Measurements from ENCODE around the gene BCL2A1.
A peak's percentile ranks its signal among the peaks of the same experiment; 100 is the strongest.
"Not testable (repeated sequence)": the region's sequence is repeated elsewhere in the genome, so short reads cannot be mapped to it uniquely, and the experiment has no call there.

BCL2A1 gene

DNA sequence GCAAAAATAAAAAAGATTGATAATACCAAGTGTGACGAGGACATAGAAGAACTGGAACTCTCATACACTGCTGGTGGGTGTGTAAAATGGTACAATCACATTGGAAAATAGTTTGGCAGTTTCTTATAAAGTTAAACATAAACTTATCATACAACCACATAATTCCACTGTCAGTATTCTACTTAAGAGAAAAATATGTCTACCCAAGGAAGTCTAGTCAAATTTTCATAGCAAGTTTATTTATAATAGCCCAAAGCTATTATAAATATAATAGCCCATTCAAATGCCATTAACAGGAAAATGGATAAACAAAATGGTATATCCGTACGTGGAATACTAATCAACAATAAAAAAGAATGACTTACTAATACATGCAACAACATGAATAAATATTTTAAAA, 40.6 kb upstream of the BCL2A1 start:
- TF ChIP-seq, protein P1, sequence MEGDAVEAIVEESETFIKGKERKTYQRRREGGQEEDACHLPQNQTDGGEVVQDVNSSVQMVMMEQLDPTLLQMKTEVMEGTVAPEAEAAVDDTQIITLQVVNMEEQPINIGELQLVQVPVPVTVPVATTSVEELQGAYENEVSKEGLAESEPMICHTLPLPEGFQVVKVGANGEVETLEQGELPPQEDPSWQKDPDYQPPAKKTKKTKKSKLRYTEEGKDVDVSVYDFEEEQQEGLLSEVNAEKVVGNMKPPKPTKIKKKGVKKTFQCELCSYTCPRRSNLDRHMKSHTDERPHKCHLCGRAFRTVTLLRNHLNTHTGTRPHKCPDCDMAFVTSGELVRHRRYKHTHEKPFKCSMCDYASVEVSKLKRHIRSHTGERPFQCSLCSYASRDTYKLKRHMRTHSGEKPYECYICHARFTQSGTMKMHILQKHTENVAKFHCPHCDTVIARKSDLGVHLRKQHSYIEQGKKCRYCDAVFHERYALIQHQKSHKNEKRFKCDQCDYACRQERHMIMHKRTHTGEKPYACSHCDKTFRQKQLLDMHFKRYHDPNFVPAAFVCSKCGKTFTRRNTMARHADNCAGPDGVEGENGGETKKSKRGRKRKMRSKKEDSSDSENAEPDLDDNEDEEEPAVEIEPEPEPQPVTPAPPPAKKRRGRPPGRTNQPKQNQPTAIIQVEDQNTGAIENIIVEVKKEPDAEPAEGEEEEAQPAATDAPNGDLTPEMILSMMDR (IDR thresholded peaks at IDR 0.05; ENCODE audit: insufficient read depth, low read depth, low read length, missing control alignments), result no peak
- DNase-seq (ENCODE audit: low read depth), result no peak
- H3K4me3 ChIP-seq (ENCODE audit: low read length), result no peak overlapping the region

DNA sequence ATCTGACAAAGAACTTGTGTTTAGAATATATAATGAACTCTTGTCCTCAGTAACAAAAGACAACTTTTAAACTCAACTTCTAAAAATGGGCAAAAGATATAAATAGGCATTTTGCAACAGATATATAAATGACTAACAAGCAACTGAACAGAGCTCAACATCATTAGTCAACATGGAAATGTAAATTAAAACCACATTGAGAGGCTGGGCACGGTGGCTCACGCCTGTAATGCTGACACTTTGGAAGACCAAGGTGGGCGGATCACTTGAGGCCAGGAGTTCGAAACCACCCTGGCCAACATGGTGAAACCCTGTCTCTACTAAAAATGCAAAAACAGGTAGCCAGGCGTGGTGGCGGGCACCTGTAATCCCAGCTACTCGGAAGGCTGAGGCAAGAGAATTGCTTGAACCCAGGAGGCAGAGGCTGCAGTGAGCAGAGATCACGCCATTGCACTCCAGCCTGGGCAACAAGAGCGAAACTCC, 40.1 kb upstream of the BCL2A1 start:
- peak; percentile 85 for DNase-seq (ENCODE audit: low read depth)
- H3K4me3 ChIP-seq (ENCODE audit: low read length), result not testable (repeated sequence)

DNA sequence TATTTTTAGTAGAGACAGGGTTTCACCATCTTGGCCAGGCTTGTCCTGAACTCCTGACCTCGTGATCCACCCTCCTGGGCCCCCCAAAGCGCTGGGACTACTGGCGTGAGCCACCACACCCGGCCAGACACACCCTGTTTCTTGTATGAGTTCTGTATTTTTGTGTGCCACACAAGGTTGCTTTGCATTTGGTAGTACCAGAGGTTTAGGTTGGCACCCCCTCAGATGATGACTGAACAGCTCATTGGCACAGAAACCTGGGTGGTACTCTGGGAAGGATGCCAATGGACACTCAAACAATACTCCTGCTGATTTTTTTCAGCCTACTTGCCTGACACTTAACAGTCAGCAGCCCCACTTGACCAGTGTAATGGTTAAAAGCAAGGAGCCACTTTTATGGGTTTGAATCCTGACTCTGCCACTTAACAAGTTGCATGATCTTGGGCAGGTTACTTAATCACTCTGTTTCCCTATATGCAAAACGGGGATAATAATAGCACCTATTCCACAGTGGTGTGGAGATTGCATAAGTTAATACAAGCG, 39.2 kb upstream of the BCL2A1 start:
- H3K4me3 ChIP-seq (ENCODE audit: low read length), result no peak overlapping the region
- DNase-seq (ENCODE audit: low read depth), result peak; percentile 48
- TF ChIP-seq, protein P1 (IDR thresholded peaks at IDR 0.05; ENCODE audit: insufficient read depth, low read depth, low read length, missing control alignments), result no peak

DNA sequence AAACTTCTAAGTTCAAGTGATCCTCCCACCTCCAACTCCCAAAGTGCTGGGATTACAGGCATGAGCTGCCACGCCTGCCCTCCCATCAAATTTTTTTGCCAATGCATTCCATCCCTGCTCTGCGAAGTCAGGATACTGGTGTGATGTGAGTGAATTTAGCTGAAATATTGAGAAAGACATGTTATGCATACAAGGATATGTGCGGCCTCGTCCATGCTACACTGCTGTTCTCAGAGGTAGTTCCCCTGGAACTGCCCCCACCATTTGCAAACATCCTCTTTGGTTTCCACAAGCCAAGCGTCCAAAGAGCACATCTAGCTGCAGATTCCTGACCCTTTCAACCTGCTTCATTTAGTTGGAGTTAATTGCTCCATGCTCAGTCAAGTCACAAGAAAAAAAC, 36.5 kb upstream of the BCL2A1 start:
- TF ChIP-seq, protein P1 (IDR thresholded peaks at IDR 0.05; ENCODE audit: insufficient read depth, low read depth, low read length, missing control alignments), result no peak
- H3K4me3 ChIP-seq (ENCODE audit: low read length), result no peak overlapping the region
- no peak for DNase-seq (ENCODE audit: low read depth)

DNA sequence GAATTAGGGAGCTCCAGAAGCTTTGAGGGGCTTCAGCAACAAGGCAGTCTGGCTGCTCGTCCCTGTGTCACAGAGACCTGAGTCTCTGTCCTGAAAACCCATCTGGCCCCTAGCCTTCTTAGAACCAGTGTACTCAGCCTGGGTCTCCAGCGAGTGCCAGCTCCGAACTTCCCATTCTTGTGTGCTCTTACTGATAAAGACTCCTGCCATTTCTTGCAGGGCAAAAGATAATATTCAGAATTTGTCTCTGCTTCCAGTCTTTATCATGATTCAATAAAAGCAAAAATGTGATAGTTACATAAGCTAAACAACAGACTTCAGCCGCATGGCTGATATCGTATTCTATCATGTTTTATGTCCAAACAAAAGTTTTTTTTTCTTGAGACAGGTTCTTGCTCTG, 36.0 kb upstream of the BCL2A1 start:
- no peak for DNase-seq (ENCODE audit: low read depth)
- no peak overlapping the region for H3K4me3 ChIP-seq (ENCODE audit: low read length)
- TF ChIP-seq, protein P1 (IDR thresholded peaks at IDR 0.05; ENCODE audit: insufficient read depth, low read depth, low read length, missing control alignments), result no peak

DNA sequence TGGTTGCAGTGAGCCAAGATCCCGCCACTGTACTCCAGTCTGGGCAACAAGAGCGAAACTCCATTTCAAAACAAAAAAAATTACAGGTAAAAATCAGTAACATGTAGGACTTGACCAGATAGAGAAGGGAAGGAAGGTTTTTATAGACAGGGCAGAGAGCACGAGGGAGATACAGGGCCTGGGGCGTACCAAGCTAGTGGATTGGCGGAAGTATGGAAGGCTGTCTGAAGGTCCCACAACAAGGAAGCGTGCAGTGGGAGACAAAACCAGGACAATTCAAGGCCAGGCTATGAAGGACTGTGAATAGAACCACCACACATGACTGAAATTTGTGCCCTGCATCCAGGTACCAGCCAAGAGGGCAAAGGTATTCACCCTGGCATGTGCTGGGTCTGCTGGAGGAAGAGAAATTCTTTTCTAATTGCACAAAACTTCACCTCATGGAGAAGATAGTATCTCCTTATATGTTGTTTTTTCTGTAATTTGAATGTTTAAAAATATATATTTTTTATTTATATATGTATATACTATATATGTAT, 33.0 kb upstream of the BCL2A1 start:
- TF ChIP-seq, protein P1 (IDR thresholded peaks at IDR 0.05; ENCODE audit: insufficient read depth, low read depth, low read length, missing control alignments), result no peak
- H3K4me3 ChIP-seq (ENCODE audit: low read length), result no peak overlapping the region
- DNase-seq (ENCODE audit: low read depth), result no peak

DNA sequence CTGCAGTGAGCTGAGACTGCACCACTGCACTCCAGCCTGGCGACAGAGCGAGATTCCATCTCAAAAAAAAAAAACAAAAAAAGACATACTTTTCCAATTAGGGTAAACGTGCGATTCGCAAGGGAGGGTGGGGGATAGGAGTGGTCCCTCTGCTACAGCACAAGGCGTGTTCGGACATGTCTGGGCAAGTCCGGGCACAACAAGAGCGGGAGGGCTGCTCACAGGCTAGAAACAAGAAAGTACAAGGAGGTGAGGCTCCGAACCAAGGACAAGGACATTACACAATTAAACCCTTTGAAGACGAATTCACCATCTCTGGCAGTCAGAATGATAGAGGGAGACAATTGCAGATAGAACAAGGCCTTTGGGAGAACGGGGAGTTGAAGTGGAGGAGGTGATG, 32.2 kb upstream of the BCL2A1 start:
- no peak for DNase-seq (ENCODE audit: low read depth)
- H3K4me3 ChIP-seq (ENCODE audit: low read length), result no peak overlapping the region
- TF ChIP-seq, protein P1 (IDR thresholded peaks at IDR 0.05; ENCODE audit: insufficient read depth, low read depth, low read length, missing control alignments), result no peak

Data from epithelial cell of esophagus (primary cell).